Measurements from ENCODE around the gene KCND3.

Gene KCND3

GRCh38 chr1:111911776-111912515, 77.5 kb downstream of the KCND3 start:
- DNase-seq (ENCODE audit: low read depth): no peak
- H3K4me3 ChIP-seq (ENCODE audit: low read depth, low read length): no peak overlapping the region

GRCh38 chr1:111911061-111911460, 78.4 kb downstream of the KCND3 start:
- no peak overlapping the region for H3K4me3 ChIP-seq (ENCODE audit: low read depth, low read length)
- no peak for DNase-seq (ENCODE audit: low read depth)
- no peak for TF ChIP-seq POLR2A (IDR thresholded peaks at IDR 0.05; ENCODE audit: extremely low read depth, insufficient read length)

More at GRCh38 chr1:111911776-111912515, 77.5 kb downstream of the KCND3 start:
- TF ChIP-seq MYC (IDR thresholded peaks at IDR 0.05; ENCODE audit: low read depth, low read length): no peak

DNA sequence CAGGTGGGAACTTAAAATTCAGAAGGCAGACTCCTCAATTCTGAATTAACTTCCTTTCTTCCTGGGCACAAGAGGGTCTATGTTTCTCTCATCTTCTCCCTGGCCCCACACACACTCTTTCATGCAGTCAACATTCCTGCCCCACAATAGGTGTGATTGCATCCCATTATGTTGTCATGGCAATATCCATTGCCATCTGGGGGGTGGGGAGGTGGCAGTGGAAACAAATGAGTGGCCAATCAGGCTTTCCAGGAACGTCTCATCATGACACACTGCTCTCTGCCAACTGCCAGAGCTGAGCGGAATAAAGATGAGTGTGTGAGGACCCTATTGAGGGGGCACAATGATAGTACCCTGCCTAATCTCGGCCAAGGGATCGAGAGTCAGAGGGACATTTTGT, 80.4 kb downstream of the KCND3 start:
- H3K4me3 ChIP-seq (ENCODE audit: low read depth, low read length): no peak overlapping the region
- DNase-seq (ENCODE audit: low read depth): no peak
- TF ChIP-seq POLR2A (IDR thresholded peaks at IDR 0.05; ENCODE audit: extremely low read depth, insufficient read length) (no peak), MAX (IDR thresholded peaks at IDR 0.05; ENCODE audit: low read depth, low read length) (no peak), MYC (IDR thresholded peaks at IDR 0.05; ENCODE audit: low read depth, low read length) (no peak)
- TF ChIP-seq, protein P1, sequence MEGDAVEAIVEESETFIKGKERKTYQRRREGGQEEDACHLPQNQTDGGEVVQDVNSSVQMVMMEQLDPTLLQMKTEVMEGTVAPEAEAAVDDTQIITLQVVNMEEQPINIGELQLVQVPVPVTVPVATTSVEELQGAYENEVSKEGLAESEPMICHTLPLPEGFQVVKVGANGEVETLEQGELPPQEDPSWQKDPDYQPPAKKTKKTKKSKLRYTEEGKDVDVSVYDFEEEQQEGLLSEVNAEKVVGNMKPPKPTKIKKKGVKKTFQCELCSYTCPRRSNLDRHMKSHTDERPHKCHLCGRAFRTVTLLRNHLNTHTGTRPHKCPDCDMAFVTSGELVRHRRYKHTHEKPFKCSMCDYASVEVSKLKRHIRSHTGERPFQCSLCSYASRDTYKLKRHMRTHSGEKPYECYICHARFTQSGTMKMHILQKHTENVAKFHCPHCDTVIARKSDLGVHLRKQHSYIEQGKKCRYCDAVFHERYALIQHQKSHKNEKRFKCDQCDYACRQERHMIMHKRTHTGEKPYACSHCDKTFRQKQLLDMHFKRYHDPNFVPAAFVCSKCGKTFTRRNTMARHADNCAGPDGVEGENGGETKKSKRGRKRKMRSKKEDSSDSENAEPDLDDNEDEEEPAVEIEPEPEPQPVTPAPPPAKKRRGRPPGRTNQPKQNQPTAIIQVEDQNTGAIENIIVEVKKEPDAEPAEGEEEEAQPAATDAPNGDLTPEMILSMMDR (IDR thresholded peaks at IDR 0.05; ENCODE audit: low read depth, low read length): no peak

DNA sequence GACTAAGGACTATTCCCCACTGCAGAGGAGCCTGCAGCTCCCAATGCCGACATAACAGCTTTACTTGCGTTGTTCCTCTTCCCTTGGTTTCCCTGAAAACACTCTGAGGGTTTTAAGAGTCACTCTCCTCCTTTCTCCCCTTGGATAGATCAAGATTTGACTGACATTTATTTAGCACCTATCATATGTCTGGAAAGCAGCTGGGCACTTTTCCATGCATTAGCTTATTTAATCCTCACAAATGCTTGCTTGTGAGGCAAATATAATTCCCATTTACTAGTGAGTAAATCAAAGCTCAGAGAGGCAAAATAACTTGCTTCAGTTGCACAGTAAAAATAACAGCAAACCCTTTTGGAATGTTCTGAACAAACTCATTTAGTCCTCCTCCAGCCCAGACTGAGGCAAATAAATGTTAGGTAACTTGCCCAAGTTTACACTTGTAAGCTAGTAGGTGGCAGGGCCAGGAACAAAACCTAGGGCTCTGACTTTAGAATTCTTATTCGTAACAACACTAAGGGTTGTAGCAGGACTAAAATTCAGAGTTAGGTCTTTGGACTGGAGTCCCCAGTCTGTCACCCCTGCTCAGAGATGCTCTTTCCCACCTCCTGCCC, 81.4 kb downstream of the KCND3 start:
- TF ChIP-seq MYC (IDR thresholded peaks at IDR 0.05; ENCODE audit: low read depth, low read length) (no peak), MAX (IDR thresholded peaks at IDR 0.05; ENCODE audit: low read depth, low read length) (no peak), POLR2A (IDR thresholded peaks at IDR 0.05; ENCODE audit: extremely low read depth, insufficient read length) (no peak)
- no peak for DNase-seq (ENCODE audit: low read depth)
- no peak overlapping the region for H3K4me3 ChIP-seq (ENCODE audit: low read depth, low read length)

GRCh38 chr1:111907321-111907720, 82.1 kb downstream of the KCND3 start:
- no peak overlapping the region for H3K4me3 ChIP-seq (ENCODE audit: low read depth, low read length)
- no peak for DNase-seq (ENCODE audit: low read depth)
- TF ChIP-seq, protein P1 (IDR thresholded peaks at IDR 0.05; ENCODE audit: low read depth, low read length): no peak
- TF ChIP-seq MYC (IDR thresholded peaks at IDR 0.05; ENCODE audit: low read depth, low read length): no peak
- no peak for TF ChIP-seq MAX (IDR thresholded peaks at IDR 0.05; ENCODE audit: low read depth, low read length)
- no peak for TF ChIP-seq POLR2A (IDR thresholded peaks at IDR 0.05; ENCODE audit: extremely low read depth, insufficient read length)

GRCh38 chr1:111906816-111907215, 82.7 kb downstream of the KCND3 start:
- TF ChIP-seq, protein P1 (IDR thresholded peaks at IDR 0.05; ENCODE audit: low read depth, low read length): no peak
- TF ChIP-seq MAX (IDR thresholded peaks at IDR 0.05; ENCODE audit: low read depth, low read length) (no peak), POLR2A (IDR thresholded peaks at IDR 0.05; ENCODE audit: extremely low read depth, insufficient read length) (no peak), MYC (IDR thresholded peaks at IDR 0.05; ENCODE audit: low read depth, low read length) (no peak)
- no peak for DNase-seq (ENCODE audit: low read depth)
- H3K4me3 ChIP-seq (ENCODE audit: low read depth, low read length): no peak overlapping the region

DNA sequence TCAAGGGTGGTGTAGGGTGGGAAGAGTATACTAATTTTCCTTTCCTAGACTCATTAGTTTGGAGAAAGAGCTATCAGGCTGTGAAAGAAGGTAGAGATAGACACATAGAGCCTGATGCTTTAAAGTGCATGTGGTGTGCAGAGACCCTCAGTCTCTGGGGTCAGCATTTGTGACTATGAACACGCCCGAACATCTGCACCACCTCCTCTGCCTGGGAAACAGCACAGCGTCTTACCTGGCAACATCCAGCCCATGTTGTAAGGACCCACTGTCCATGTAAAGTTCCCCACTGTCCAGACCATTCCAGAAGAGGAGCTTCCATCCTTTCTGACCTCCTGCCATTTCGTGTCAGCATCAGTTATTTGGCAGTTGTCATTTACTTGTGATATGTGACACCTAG, 83.4 kb downstream of the KCND3 start:
- no peak overlapping the region for H3K4me3 ChIP-seq (ENCODE audit: low read depth, low read length)
- DNase-seq (ENCODE audit: low read depth): no peak
- TF ChIP-seq, protein P1 (IDR thresholded peaks at IDR 0.05; ENCODE audit: low read depth, low read length): no peak
- TF ChIP-seq MYC (IDR thresholded peaks at IDR 0.05; ENCODE audit: low read depth, low read length) (no peak), POLR2A (IDR thresholded peaks at IDR 0.05; ENCODE audit: extremely low read depth, insufficient read length) (no peak), MAX (IDR thresholded peaks at IDR 0.05; ENCODE audit: low read depth, low read length) (no peak)

Measured in NB4 (cell line).